Measurements from ENCODE around the gene TREX2.

The TREX2 gene

DNA sequence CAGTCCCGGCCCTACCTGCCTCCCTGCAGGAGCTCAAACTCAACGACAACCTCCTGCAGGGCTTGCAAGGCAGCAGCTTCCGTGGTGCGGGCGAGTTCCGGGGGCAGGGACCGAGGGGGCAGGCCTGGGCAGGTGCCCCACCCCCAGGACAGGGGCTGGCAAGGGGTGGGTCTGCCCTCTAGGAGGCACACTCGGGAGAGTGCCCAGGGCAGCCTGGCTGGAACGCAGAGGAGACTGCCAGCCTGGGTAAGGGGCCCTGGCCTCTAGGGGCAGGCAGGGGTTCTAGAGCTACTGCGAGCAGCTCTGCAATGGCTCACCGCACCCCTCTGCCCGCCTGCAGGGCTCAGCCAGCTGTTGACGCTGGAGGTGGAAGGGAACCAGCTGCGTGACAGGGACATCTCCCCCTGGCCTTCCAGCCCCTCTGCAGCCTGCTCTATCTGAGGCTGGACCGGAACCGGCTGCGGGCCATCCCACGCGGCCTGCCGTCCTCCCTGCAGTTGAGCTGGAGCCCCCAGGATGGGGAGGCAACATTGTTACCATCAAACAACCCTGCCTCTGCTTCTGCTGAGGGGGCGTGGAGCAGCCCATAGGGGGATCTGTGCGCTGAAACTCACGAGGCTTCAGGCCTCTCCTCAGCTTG, 36.6 kb upstream of the TREX2 start:
- Mint-ChIP-seq H3K27me3 (no peaks in the 10 kb centered on the region), H3K36me3 (ENCODE audit: low read depth) (no peaks in the 10 kb centered on the region), H3K27ac (no peak overlapping the region), H3K4me3 (no peak overlapping the region), H3K4me1 (ENCODE audit: low read depth) (no peaks in the 10 kb centered on the region), H3K9me3 (no peaks in the 10 kb centered on the region)

DNA sequence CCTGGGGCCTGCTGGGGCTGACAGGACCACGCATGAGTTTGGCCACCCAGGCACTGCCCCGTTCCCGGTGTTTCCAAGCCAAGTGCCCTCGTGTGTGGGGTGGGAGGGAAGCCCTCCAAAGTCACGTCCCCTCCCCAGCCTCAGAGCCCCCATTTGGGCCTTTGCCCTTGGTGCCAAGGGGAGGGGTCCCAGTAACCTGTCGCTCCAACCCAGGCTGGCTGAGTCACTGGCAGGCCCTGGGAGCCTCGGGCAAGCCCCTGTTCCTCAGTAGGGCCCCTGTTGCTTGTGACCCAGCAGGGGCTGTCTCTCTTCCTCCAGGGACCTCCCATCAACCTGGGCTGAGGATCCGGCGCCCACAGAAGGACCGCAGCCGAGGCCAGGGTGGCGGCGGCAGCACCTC, 35.2 kb upstream of the TREX2 start:
- Mint-ChIP-seq H3K27ac (no peak overlapping the region), H3K9me3 (no peaks in the 10 kb centered on the region), H3K4me1 (ENCODE audit: low read depth) (no peaks in the 10 kb centered on the region), H3K4me3 (no peak overlapping the region), H3K36me3 (ENCODE audit: low read depth) (no peaks in the 10 kb centered on the region), H3K27me3 (no peaks in the 10 kb centered on the region)

DNA sequence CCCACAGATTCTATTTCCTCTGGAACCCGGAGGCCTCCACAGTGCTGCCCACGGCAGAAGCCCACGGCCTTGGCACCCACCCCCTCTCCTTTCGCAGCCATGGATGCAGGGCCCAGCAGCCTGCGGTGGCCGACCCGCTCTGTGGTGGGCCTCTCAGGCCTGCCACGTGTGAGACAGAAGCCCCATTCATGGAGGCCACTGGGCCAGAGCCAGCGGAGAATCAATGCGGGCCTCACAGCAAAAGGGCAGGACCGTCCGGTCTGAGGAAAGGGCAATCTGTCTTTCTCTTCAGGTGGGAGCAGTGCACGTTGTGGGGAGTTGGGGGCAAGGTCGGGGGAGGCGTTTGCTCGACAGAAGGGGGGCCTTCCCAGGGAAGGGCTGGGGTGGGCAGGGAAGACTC, 32.9 kb upstream of the TREX2 start:
- no peak overlapping the region for H3K27ac Mint-ChIP-seq
- H3K27me3 Mint-ChIP-seq: no peaks in the 10 kb centered on the region
- H3K4me1 Mint-ChIP-seq (ENCODE audit: low read depth): no peaks in the 10 kb centered on the region
- H3K36me3 Mint-ChIP-seq (ENCODE audit: low read depth): no peaks in the 10 kb centered on the region
- H3K4me3 Mint-ChIP-seq: no peak overlapping the region
- no peaks in the 10 kb centered on the region for H3K9me3 Mint-ChIP-seq

DNA sequence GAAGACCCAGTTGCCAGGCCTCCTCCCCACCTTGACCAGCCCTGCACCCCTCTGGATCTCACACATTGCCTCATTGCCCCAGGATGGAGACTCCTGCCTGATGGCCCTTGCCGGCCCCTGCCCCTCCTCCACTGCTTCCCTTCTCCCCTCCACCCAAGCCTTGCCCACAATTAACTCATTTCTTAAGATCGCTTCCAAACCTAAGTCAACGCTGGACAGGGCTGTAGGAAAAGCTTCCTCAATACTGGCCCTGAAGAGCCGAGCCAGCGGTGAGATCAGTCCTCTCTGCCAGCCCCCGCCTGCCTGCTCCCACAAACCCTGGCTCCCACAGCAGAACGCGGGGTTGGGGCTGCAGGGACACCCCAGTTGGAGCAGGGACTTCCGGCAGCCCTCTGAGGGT, 32.0 kb upstream of the TREX2 start:
- Mint-ChIP-seq H3K36me3 (ENCODE audit: low read depth) (no peaks in the 10 kb centered on the region), H3K9me3 (no peaks in the 10 kb centered on the region), H3K27ac (no peak overlapping the region), H3K4me1 (ENCODE audit: low read depth) (peaks cover 3% of the 10 kb centered on the region), H3K4me3 (no peak overlapping the region), H3K27me3 (no peaks in the 10 kb centered on the region)

DNA sequence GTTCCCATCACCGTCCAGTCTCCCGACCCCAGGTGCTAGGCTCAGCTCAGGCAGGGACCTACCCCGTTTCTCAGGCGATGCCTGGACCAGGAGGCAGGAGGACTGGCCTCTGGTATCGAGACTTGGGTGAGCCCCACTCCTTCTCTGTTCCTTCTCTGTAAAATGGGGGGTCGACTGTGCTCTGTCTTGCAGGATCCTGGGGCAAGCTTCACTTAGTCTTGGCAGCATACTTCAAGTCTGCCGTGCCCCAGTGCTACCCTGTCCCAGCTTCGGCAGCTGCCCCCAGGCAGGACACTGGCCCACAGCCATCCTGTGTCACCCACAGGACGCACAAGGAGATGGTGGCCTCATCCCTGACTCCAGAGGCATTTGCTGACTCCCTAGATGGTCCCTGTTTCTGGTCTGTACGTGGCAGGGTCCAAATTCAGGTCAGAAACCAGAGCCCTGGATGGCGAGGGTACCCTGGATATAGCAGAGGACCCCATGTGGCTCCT, 31.6 kb upstream of the TREX2 start:
- H3K4me3 Mint-ChIP-seq: no peak overlapping the region
- H3K27ac Mint-ChIP-seq: no peak overlapping the region
- H3K4me1 Mint-ChIP-seq (ENCODE audit: low read depth): peaks cover 3% of the 10 kb centered on the region
- H3K27me3 Mint-ChIP-seq: no peaks in the 10 kb centered on the region
- no peaks in the 10 kb centered on the region for H3K9me3 Mint-ChIP-seq
- no peaks in the 10 kb centered on the region for H3K36me3 Mint-ChIP-seq (ENCODE audit: low read depth)

DNA sequence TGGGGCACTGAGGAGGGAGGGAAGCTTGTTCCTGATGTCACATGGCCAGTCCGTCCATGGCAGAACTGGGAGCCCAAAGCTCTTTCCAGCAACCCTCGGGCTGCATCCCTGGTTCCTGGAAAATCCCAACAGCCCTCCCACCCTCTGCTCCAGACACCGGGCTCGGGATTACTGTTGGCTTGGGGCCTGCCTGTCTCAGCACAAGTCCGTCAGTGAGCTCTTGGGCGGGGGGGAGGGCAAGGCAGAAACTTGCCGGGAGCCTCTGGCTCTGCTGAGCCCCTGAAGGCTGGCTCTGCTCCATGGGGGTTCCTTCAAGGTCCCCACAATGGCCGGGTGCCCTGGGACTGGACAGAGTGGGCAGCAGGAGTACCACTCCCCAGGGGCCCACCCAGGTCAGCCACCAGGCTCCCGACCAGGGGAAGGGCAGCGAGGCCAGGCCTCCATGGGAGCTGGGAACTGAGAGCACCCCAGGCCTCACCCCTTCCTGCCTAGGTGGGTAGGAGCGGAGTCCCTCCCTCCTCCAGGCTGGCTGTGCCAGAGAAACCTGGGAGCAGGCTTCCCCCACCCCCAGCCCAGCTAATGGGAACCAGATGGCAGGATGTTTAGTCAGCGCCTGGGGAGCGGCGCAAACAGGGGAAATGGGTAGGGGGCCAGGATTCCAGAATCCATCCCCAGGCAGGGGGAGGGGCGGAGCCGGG, 31.0 kb upstream of the TREX2 start:
- H3K36me3 Mint-ChIP-seq (ENCODE audit: low read depth): no peaks in the 10 kb centered on the region
- H3K4me1 Mint-ChIP-seq (ENCODE audit: low read depth): peaks cover 3% of the 10 kb centered on the region
- no peaks in the 10 kb centered on the region for H3K9me3 Mint-ChIP-seq
- no peak overlapping the region for H3K4me3 Mint-ChIP-seq
- H3K27ac Mint-ChIP-seq: no peak overlapping the region
- H3K27me3 Mint-ChIP-seq: no peaks in the 10 kb centered on the region

DNA sequence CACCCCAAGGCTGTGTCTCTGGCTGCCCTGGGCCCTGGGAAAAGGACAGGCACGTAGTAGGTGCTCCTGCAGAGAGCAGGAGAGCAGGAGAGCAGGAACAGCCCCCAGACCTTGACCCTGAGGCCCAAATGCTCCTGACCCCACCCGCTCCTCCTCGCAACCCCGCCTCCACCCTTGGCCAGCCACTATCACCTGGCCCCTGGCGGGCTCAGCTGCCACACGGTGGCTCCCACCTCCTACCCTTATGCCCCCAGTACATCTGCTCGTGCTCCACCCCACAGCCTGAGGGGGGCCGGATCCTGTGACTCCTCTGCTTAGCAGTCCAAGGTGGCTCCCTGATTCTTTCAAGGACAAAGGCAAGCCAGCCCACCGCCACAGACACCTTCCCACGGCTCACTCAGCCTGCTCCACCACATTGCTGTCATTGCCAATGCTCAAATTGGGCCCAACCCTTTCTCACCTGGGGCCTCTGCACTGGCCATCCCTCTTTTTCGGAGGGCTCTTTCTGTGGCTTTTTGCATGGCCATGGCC, 30.0 kb upstream of the TREX2 start:
- no peak overlapping the region for H3K27ac Mint-ChIP-seq
- no peaks in the 10 kb centered on the region for H3K9me3 Mint-ChIP-seq
- no peaks in the 10 kb centered on the region for H3K27me3 Mint-ChIP-seq
- no peaks in the 10 kb centered on the region for H3K36me3 Mint-ChIP-seq (ENCODE audit: low read depth)
- peaks cover 3% of the 10 kb centered on the region for H3K4me1 Mint-ChIP-seq (ENCODE audit: low read depth)
- no peak overlapping the region for H3K4me3 Mint-ChIP-seq

DNA sequence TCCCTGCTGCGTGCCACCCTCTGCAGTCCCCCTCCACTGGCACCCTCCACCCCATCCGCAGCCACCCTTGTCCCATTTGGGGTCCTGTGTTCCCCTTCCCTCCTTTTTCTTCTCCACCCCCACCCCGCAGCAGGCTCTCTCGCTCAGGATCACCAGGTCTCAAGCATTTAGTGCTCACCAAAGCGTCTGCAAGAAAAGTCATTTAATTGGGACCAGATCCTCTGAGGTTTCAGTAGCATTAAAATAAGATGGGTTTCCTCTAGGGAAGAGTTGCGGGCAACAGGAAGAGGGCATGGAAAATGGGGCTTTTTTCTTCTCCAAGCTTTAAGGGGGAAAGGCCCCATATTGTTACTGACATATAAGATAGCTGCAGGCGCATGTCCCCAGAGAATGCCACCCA, 29.4 kb upstream of the TREX2 start:
- peaks cover 3% of the 10 kb centered on the region for H3K4me1 Mint-ChIP-seq (ENCODE audit: low read depth)
- no peaks in the 10 kb centered on the region for H3K9me3 Mint-ChIP-seq
- H3K36me3 Mint-ChIP-seq (ENCODE audit: low read depth): no peaks in the 10 kb centered on the region
- H3K27me3 Mint-ChIP-seq: no peaks in the 10 kb centered on the region
- H3K4me3 Mint-ChIP-seq: no peak overlapping the region
- H3K27ac Mint-ChIP-seq: no peak overlapping the region

DNA sequence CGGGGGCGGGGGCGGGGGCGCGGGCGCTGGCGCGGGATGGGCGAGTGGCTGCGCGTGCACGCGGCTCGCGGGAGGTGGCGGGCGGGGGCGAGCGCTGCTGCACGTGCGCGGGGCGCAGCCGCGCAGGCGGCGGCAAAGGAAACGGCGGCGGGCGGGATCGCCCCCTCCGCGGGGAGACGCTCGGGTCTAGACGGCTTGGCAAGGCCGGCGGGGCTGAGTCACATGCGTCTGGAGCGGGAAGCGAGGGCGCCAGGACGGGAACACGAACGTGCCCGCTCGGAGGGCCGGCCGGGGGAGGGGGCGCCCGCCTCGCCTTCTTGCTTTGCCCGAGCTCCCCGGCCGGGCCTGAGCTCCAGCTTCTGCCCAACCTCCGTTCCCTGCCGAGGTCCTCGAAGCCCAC, 28.9 kb upstream of the TREX2 start:
- Mint-ChIP-seq H3K36me3 (ENCODE audit: low read depth) (no peaks in the 10 kb centered on the region), H3K27me3 (no peaks in the 10 kb centered on the region), H3K4me3 (no peak overlapping the region), H3K9me3 (no peaks in the 10 kb centered on the region), H3K27ac (no peak overlapping the region), H3K4me1 (ENCODE audit: low read depth) (peaks cover 3% of the 10 kb centered on the region)

DNA sequence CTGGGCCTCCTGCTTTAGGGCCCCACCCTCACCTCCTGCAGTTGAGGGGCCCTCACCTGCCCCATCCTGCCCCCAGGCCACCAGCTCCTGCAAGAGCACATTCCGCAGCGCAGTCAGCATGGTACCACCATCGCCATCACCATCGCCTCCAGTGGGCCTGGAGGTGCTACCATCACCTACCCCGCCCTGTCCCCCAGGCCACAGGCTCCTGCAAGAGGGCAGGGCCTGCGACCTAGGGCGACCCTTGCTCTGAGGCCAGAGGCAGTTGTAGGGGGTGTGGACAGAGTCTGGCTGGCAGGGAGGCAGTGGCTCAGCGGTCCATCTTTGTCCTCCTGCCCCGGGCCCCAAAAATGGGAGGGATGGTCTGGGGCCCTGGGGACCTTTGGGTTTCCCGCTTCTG, 28.4 kb upstream of the TREX2 start:
- Mint-ChIP-seq H3K4me1 (ENCODE audit: low read depth) (peaks cover 3% of the 10 kb centered on the region), H3K36me3 (ENCODE audit: low read depth) (no peaks in the 10 kb centered on the region), H3K27ac (no peak overlapping the region), H3K27me3 (no peaks in the 10 kb centered on the region), H3K9me3 (no peaks in the 10 kb centered on the region), H3K4me3 (no peak overlapping the region)

DNA sequence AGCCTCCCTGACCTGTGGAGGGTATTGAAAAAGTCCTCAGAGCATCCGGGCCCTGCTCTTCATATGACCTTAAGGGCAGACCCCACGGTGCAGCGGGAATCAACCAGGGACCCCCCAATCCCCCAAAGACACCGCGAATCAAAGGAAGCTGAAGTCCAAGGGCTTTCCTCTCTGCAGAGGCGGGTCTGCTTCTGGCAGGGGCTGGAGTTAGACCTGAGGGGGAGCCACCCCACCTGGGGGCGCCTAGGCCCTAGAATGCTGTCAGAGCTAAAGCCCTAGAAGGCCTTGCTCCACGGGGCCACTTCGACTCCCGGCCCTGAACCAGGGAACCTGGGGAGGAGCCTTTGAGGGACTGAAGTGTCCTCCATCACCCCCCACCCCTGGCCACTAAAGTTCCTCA, 27.3 kb upstream of the TREX2 start:
- H3K36me3 Mint-ChIP-seq (ENCODE audit: low read depth): no peaks in the 10 kb centered on the region
- no peak overlapping the region for H3K4me3 Mint-ChIP-seq
- H3K4me1 Mint-ChIP-seq (ENCODE audit: low read depth): peaks cover 7% of the 10 kb centered on the region
- H3K27me3 Mint-ChIP-seq: no peaks in the 10 kb centered on the region
- H3K9me3 Mint-ChIP-seq: no peaks in the 10 kb centered on the region
- H3K27ac Mint-ChIP-seq: no peak overlapping the region

DNA sequence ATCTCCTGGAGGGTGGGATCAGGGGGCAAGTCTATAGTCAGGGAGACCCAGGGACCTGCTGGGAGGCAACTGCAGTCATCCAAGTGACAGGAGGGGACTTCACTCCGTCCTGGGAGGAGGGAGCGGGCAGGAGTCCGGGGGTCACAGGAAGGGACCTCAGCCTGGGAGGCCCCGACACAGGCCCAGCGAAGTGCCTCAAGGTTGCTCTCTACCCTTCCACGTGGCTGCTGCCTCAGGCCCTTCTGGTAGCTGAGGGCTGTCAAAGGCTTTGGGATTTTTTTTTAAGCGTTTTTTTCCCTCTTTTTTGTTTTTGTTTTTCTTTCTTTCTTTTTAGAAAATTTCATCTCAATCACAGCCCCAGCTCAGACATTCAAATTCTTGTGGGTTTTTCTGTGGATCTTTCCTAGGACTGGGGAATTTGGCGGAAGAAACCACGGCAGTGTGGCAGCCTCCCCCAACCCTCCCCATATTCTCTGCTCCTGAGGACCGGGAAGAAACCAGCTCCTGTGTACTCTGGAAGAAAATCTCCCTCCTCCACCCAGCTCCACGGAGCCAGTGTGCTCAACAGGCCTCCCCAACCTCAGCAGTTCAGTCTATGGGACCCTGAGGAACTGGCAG, 25.9 kb upstream of the TREX2 start:
- Mint-ChIP-seq H3K27ac (peak overlapping the region; percentile 45), H3K9me3 (no peaks in the 10 kb centered on the region), H3K4me1 (ENCODE audit: low read depth) (peaks cover 7% of the 10 kb centered on the region), H3K4me3 (no peak overlapping the region), H3K36me3 (ENCODE audit: low read depth) (peaks cover 8% of the 10 kb centered on the region), H3K27me3 (no peaks in the 10 kb centered on the region)

DNA sequence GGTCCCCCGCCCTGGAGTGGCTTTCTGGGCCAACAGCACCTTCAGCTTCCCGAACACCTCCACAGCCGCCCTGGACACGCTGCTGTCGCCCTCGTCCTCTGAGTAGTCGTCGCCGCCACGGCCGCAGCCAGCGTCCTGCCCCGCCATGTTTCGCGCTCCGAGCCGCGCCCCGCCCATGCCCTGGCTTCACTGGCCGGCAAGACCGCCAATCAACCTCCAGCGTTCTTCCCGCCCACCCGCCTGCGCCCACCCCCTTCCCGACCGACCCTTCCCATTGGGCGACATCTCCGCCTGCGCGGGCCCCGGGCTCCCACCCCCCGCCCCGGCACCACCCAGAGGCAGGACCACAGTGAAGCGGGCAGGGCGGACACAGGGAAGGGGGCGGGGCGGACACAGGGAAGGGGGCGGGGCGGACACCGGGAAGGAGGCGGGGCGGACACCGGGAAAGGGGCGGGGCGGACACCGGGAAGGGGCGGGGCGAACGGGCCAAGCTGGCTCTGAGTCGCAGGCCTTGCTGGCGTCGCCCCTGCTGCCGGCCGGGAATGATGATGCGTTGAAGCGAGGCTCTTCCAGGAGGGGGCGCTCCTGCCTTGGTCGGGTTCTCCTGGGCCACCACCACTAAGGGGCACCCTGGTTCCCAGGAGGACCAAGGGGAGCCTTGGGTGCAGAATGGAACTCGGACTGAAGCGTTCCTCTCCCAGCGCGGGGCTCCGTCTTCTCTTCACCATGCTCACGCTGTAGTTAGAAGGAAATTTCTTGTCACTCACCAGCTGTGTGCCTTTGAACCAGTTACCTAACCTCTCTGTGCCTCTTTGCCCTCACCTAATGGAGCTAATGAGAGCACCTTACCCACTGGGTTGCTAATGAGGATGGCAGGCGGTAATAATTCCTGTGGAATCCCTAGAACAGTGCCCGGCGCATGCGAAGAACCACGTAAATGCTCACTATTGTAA, 24.8 kb upstream of the TREX2 start, which contains the start of gene HAUS7:
Gene HAUS7, minus strand, starts transcription at position 166 of the 953 bp plus-strand sequence. Its CDS starts 19 bp downstream, at position 147.
- Mint-ChIP-seq H3K4me1 (ENCODE audit: low read depth) (peaks cover 7% of the 10 kb centered on the region), H3K27me3 (no peaks in the 10 kb centered on the region), H3K4me3 (peak within 1 kb of the TSS; percentile 85), H3K36me3 (ENCODE audit: low read depth) (peaks cover 8% of the 10 kb centered on the region), H3K9me3 (no peaks in the 10 kb centered on the region), H3K27ac (peak within 1 kb of the TSS; percentile 76)

DNA sequence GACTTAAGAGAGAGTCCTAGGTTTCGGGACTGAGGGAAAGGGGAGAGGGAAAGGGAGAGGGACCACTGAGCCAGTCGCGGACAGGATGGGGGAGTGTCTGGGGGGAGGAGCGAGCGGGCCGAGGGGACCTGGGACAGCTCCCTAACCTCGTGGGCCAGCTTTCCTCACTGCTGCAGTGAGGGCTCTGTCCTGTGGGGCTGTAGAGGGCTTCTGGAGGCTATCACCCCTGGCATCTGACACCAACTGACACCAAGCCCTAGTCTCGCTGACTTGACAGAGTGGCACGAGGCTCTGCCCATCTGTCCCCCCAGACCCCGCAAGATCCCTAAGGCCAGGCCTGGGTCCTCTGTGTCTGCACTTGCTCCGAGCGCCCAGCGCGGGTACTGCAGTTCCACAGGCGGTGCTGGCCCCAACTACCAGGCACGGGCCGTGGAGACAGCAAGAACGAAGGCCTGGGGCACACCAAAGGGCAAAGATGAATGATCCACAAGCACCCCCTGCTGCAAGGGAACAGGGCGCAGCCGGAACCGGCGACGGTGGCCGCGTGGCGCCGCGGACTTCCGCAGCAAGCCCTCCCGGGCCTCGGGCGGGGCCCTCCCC, 24.1 kb upstream of the TREX2 start:
- peak overlapping the region; percentile 76 for H3K27ac Mint-ChIP-seq
- H3K4me1 Mint-ChIP-seq (ENCODE audit: low read depth): peaks cover 7% of the 10 kb centered on the region
- H3K4me3 Mint-ChIP-seq: peak overlapping the region; percentile 85
- H3K27me3 Mint-ChIP-seq: no peaks in the 10 kb centered on the region
- peaks cover 8% of the 10 kb centered on the region for H3K36me3 Mint-ChIP-seq (ENCODE audit: low read depth)
- H3K9me3 Mint-ChIP-seq: no peaks in the 10 kb centered on the region
